GM19351 (cell line): ENCODE data around the gene AFF3.

Source experiments
- ATAC-seq: cut with Tn5 transposase; IDR thresholded peaks from one replicate; pipeline ENCODE4 v1.9.1; 2021; ENCODE audit warnings: mild to moderate bottlenecking, moderate library complexity; ENCODE audit not compliant: unreplicated experiment

Gene AFF3

DNA sequence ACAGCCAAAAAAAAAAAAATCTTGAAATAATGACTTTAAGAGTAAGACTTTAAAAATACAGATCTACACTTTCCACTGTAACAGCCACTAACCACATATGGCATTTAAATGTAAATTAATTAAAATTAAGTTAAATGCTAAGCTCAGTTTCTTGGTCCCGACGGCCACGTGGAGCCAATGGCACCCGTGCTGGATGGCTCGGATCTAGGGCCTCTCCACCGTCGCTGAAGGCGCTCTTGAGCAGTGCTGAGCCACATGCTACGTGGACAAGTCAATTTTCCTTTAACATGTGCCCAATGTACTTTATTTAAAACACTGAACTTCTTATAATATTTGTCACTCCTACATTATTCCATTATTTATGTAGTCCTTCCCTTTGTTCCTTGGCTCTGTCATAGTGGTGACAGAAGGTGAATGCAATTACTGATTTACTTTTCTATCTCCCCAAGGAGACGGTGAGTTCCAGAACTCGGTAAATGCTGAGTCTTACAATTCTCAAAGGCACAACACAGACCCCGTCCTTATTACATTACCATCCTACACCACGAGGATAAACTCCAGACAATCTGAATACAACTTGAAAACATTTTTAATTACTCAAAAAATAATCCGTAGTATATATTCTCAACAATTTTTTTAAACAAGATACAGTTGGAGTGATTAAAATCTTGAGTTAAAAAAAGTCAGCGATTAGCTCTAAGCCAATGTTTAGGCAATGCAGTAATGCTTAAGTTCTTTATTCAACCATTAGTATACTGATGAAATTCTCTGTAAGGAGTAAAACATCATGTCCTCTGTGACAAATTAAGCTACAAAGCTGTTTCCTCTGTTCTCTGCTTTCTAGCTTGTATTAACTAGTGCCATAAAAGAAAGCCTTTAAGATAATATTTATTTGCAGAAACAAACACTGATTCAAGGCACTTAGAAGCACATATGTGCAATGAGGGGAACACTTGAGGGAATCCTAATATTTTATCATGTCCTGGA lies 95.1 kb downstream of the AFF3 start:
- no peak for ATAC-seq

DNA sequence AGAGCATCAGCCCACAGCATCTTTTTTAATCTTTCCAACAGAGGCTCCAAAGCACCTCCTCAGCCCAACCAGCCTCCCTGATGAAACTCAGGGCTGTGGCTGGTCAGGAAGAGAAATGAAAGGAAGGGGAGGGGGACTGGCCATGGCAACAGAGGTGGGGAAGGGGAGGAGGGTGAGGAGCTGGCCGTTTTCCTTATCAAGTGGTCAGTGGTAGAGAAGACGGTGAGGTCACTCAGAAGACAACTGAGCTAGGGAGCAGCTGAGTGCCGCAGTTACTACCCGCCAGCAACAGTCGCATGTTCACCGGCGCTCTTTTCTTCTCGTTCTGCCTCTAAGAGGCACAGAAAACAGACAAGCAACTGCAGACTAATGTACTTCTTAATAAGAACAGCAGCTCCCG lies 97.4 kb downstream of the AFF3 start:
- no peak for ATAC-seq

GRCh38 chr2:100043891-100044255 lies 98.5 kb downstream of the AFF3 start:
- ATAC-seq, result no peak

- no peak for ATAC-seq
These were observed 99.1 kb downstream of the AFF3 start for GRCh38 chr2:100043081-100043890.

DNA sequence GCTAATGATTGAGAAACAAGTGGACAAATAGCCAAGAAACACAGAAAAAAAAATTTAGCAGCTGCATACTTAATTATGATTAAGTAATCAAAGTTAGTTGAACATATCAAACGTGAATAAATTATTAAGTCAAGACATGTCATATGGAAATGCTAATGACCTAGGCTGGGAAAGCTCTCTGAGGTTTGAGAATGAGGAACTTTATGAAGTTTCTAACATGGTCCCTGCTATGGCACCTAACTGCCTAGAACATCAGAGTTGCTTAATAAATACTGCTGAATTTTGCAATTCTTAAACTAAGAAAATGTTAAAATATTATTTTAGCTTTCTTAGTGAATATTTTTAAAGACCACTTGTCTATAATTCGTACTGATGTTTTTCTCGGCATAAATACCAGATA lies 99.8 kb downstream of the AFF3 start:
- no peak for ATAC-seq

DNA sequence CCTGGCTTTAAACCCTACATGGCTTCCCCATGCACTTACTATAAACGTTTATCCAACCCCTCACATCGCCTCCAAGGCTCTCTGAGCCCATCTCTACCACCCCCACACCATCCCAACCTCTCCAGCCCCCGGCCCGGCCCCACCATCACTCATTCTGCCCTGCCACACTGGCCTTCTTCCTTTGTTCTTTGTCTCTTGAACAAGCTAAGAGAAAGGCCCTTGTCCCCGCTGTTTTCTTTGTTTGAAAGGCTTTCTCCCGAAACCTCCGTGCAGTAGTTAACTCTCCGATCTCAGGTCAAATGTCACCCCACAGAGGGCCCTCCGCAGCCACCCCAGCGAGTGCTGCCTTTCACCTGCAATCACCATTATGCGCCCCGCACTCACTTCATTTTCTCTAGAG lies 100.4 kb downstream of the AFF3 start:
- no peak for ATAC-seq

DNA sequence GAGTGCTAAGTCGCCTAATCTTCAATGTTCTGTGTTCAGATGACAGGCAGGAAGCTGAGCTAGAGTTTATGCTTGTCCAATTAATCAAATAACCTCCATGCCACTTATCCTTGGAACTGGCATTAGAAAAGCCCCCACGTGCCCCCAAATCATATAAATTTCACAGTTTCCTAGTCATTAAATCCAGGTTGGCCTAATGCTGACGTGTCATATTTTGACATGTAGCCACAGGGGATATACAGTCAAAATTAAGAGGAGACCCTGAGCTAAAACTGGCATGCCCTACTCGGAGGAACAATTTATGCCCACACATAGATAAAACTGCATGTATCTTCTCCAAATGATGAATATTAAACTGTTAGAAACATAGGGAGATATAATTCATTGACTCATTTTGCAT lies 101.0 kb downstream of the AFF3 start:
- no peak for ATAC-seq

GRCh38 chr2:100040906-100041305 lies 101.5 kb downstream of the AFF3 start:
- ATAC-seq, result no peak

GRCh38 chr2:100039291-100039980 lies 103.0 kb downstream of the AFF3 start:
- no peak for ATAC-seq

DNA sequence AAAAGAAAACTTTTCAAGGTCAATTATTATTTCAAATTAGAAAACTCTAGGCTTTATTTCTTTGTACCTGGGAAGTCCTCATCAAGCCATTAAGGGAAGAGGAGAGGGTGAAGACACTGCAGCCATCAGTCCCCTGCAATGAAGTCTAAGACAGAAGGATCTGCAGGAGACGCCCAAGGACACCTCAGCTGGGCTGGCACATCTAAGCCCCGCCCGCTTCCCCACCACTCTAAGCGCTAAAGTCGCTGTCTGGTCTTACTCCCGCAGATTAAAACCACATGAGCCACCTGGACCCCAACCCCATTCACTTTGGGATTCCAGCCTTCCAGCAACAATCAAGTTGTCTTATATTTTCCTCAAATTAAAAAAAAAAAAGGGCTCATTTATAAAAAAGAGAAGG lies 104.4 kb downstream of the AFF3 start:
- no peak for ATAC-seq

DNA sequence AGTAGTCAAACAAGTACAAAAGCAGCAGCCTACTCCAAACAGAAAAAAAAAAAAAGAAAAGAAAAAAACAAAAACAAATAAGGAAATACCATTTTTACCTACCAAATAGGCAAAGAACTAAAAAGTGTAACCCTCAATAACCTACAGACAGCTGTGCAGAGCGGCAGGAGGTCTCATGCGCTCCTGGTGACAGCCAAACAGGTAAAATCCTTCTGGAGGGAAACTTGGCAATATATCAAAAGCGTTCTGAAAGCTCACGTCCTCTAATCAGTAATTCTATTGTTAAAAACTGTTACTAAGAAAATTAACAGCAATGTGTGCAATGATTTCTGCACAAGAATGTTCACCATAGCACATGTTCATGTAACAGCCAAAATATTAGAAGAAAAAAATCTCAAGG lies 105.6 kb downstream of the AFF3 start:
- ATAC-seq, result no peak

GRCh38 chr2:100036026-100036425 lies 106.4 kb downstream of the AFF3 start:
- ATAC-seq, result no peak

DNA sequence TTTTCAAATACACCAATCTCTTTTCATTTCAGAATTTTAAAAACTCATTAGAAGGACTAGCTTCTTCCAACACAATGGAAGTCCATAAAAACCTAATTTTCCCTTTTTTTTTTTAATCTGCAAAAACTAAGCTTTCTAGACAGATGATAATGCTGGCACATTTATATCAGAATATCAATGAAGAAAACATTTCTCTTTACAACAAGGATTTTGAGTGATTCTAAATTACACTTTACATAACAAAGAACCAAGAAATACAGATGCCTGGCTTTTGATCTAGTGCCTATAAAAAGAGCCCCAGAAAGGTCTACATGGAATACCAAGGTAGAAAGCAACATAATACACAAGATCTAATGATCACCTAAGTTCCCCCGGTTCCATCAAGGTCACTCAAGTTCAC lies 108.0 kb downstream of the AFF3 start:
- ATAC-seq, result no peak

DNA sequence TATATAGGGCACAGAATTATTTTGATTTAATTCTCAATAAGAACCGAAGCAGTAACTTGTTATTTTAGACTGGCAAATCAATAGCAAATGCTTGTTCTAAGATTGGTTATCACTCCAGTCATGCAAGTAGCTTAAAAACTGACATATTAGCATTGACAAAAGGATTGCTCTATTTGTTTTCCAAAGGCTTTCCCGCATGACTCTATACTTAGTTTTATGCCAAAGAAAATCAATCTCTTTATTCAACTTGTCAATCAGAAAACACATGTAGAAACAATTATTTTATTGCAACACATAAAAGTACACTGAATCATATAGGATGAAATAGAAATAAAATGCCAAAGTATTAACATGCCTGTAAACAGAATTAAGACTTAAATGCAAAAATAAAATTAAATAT lies 108.4 kb downstream of the AFF3 start:
- no peak for ATAC-seq

DNA sequence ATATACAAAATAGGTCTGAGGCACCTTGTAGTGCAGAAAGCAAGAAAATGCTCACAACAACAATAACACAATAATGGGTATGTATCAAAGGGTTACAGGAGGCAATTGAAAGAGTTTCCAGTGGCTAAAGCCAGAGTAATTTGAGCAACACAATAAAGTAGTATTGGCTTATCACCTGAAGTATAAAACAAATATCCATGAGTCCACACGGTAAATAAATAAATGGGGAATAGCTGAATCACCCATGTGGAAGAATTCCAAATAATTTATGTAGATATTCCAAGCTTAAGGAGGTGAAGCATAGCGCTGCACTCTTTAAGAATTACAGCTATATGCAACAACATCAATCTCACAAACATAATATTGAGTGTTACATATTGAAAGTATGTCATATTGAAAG lies 110.8 kb downstream of the AFF3 start:
- ATAC-seq, result no peak

DNA sequence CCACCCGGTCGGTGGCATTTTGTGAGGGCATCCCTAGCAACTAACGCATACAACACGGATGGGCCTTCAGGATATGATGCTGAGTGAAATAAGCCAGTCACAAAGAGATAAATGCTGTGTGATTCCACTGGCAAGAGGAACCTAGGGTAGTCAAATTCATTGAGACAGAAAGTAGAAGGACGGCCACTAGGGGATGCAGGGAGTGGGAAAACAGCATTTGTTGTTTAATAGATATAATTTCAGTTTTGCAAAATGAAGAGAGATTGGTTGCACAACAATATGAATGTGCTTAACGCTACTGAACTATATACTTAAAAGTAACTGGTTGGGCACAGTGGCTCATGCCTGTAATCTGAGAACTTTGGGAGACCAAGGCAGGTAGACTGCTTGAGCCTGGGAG lies 112.9 kb downstream of the AFF3 start:
- ATAC-seq, result no peak

GRCh38 chr2:100021791-100022340 lies 120.5 kb downstream of the AFF3 start:
- ATAC-seq, result no peak

- ATAC-seq, result no peak
These were observed 122.9 kb downstream of the AFF3 start for GRCh38 chr2:100019499-100019898.

DNA sequence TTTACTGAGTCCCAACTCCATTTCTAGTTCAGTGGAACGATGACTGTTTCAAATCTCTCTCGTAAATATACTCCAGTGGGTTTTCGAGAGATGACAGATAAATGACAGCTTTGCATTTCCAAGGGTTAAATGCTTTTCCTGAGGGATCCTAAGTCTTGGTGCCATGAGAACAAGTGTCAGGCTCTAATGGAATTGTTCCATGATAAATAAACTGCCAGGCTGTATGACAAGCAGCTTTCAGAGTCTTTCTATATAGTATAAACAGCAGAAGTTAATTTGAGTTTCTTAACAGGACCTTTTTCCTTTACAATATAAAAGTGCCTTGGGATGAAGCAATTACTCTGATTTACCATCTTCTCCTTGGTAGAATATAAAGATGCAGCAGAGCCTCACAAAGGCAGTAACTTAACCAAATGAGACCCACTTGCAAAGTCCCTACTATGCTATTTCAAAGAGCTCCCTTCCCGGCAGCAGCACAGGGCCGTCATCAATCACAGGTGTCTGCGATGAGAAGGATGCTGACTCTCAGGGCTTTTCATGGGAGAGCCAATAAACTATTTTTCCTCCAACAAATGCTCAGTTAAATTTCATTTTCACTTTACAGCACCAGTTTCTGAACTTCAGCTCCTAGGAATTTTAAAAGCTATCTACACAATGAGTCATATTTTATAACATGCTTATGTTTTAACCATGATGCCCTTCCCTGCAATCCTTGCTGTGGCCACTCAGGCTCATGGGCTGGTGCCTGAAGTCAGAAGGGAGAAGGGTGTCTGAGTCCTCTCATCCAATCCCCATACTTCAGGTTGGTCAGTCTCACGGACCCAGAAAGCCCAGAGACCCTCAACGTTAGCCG lies 123.8 kb downstream of the AFF3 start:
- ATAC-seq, result no peak

GRCh38 chr2:100017633-100018032 lies 124.8 kb downstream of the AFF3 start:
- no peak for ATAC-seq
